Measurements from ENCODE around the gene IGF2BP2.

The IGF2BP2 gene

DNA sequence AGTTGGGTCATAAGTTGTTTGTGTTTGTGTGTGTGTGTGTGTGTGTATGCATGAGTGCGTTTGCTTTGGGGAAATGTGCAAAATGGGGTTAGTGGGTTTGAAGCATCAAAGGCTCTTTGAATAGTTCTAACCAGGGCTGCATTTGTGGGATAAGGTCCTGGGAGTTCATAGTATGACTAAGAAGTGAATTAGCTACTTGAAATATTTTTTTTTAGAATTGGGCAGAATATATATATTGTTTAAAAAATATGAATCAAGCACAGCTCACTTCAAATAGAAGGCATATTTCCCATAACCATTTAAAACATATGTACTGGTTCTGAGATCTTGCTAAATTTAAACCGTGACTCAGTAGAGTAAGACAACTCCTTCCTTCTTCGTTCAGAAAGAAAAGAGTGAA is 43.1 kb downstream of the IGF2BP2 start:
- Histone ChIP-seq H3F3A (ENCODE audit: insufficient read depth, low read length) (no peaks in the 10 kb centered on the region), H3K27me3 (replicated peaks; ENCODE audit: insufficient read depth, low read length) (no peaks in the 10 kb centered on the region), H3K9ac (ENCODE audit: low read length) (no peak overlapping the region), H3K27ac (ENCODE audit: low read length) (no peak overlapping the region), H4K20me1 (ENCODE audit: insufficient read depth, low read length) (no peaks in the 10 kb centered on the region), H3K4me3 (ENCODE audit: low read length) (no peak overlapping the region), H2AFZ (ENCODE audit: low read length) (no peak overlapping the region), H3K4me1 (ENCODE audit: low read length) (0 out of 2 replicates have a peak, but pooled peaks cover 7% of the 10 kb centered on the region), H3K9me2 (replicated peaks; ENCODE audit: insufficient read depth, low read length) (no peaks in the 10 kb centered on the region), H3K9me3 (replicated peaks; ENCODE audit: insufficient read depth, low read length) (no peaks in the 10 kb centered on the region), H3K4me2 (ENCODE audit: low read depth, low read length) (no peak overlapping the region), H3K36me3 (replicated peaks; ENCODE audit: insufficient read depth, low read length) (no peaks in the 10 kb centered on the region), H3K79me2 (ENCODE audit: low read length) (no peaks in the 10 kb centered on the region)
- TF ChIP-seq EZH2phosphoT487 (IDR thresholded peaks at IDR 0.05; ENCODE audit: low read length): no peak
- TF ChIP-seq EZH2 (optimal IDR thresholded peaks at IDR 0.05; ENCODE audit: low read depth, low read length): no peak
- TF ChIP-seq, protein P1, sequence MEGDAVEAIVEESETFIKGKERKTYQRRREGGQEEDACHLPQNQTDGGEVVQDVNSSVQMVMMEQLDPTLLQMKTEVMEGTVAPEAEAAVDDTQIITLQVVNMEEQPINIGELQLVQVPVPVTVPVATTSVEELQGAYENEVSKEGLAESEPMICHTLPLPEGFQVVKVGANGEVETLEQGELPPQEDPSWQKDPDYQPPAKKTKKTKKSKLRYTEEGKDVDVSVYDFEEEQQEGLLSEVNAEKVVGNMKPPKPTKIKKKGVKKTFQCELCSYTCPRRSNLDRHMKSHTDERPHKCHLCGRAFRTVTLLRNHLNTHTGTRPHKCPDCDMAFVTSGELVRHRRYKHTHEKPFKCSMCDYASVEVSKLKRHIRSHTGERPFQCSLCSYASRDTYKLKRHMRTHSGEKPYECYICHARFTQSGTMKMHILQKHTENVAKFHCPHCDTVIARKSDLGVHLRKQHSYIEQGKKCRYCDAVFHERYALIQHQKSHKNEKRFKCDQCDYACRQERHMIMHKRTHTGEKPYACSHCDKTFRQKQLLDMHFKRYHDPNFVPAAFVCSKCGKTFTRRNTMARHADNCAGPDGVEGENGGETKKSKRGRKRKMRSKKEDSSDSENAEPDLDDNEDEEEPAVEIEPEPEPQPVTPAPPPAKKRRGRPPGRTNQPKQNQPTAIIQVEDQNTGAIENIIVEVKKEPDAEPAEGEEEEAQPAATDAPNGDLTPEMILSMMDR (IDR thresholded peaks at IDR 0.05; ENCODE audit: low read length): no peak
- no peak for DNase-seq

DNA sequence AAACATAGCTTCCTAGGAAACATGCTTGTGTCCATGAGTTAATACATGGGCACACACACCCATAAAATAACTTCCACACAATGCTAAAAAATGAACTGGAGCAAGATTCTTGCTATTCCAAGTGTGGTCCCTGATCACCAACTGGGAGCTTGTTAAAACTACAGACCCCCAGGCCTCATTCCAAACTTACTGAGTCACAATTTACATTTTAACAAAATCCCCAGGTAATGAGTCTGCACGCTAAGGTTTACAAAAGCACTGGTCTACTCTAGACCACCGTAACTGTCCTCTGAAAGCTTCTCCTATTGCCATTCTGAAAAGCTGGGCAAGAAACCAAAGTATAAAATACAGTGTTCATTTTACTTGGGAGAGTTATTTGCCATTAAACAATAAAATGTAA is 45.4 kb downstream of the IGF2BP2 start:
- H3K27me3 ChIP-seq (replicated peaks; ENCODE audit: insufficient read depth, low read length): no peaks in the 10 kb centered on the region
- no peak for DNase-seq
- no peak overlapping the region for H3K27ac ChIP-seq (ENCODE audit: low read length)
- TF ChIP-seq, protein P1 (IDR thresholded peaks at IDR 0.05; ENCODE audit: low read length): no peak
- TF ChIP-seq EZH2phosphoT487 (IDR thresholded peaks at IDR 0.05; ENCODE audit: low read length) (no peak), EZH2 (optimal IDR thresholded peaks at IDR 0.05; ENCODE audit: low read depth, low read length) (no peak)
- H3K4me1 ChIP-seq (ENCODE audit: low read length): 0 out of 2 replicates have a peak, but pooled peaks cover 7% of the 10 kb centered on the region
- H3K79me2 ChIP-seq (ENCODE audit: low read length): no peaks in the 10 kb centered on the region
- no peaks in the 10 kb centered on the region for H3K36me3 ChIP-seq (replicated peaks; ENCODE audit: insufficient read depth, low read length)
- no peaks in the 10 kb centered on the region for H4K20me1 ChIP-seq (ENCODE audit: insufficient read depth, low read length)
- no peak overlapping the region for H3K4me3 ChIP-seq (ENCODE audit: low read length)
- no peak overlapping the region for H2AFZ ChIP-seq (ENCODE audit: low read length)
- H3K9me3 ChIP-seq (replicated peaks; ENCODE audit: insufficient read depth, low read length): no peaks in the 10 kb centered on the region
- H3K4me2 ChIP-seq (ENCODE audit: low read depth, low read length): no peak overlapping the region
- no peaks in the 10 kb centered on the region for H3K9me2 ChIP-seq (replicated peaks; ENCODE audit: insufficient read depth, low read length)
- no peaks in the 10 kb centered on the region for H3F3A ChIP-seq (ENCODE audit: insufficient read depth, low read length)
- H3K9ac ChIP-seq (ENCODE audit: low read length): no peak overlapping the region

DNA sequence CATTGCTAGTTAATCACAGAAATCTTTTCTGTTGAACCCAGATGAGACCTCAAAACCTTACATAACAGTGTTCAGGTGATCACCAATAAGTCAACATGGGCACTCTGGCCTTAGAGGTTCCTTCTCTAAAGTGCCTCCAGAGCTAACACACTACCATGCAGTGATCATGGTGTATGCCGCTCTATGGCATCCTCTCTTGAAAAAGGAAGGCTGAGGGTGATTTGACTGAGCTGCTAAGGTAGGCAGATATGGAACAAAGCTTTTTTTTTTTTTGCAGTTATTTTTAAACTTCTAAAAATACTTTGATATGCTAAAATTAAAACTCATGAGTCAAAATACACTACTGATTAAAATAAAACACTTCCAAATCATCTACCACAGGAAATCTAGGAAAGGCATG is 46.0 kb downstream of the IGF2BP2 start:
- H3K9ac ChIP-seq (ENCODE audit: low read length): no peak overlapping the region
- no peaks in the 10 kb centered on the region for H3K27me3 ChIP-seq (replicated peaks; ENCODE audit: insufficient read depth, low read length)
- DNase-seq: no peak
- H3F3A ChIP-seq (ENCODE audit: insufficient read depth, low read length): no peaks in the 10 kb centered on the region
- no peaks in the 10 kb centered on the region for H4K20me1 ChIP-seq (ENCODE audit: insufficient read depth, low read length)
- 0 out of 2 replicates have a peak, but pooled peaks cover 7% of the 10 kb centered on the region for H3K4me1 ChIP-seq (ENCODE audit: low read length)
- H3K9me2 ChIP-seq (replicated peaks; ENCODE audit: insufficient read depth, low read length): no peaks in the 10 kb centered on the region
- H3K27ac ChIP-seq (ENCODE audit: low read length): no peak overlapping the region
- no peaks in the 10 kb centered on the region for H3K79me2 ChIP-seq (ENCODE audit: low read length)
- TF ChIP-seq EZH2 (optimal IDR thresholded peaks at IDR 0.05; ENCODE audit: low read depth, low read length) (no peak), EZH2phosphoT487 (IDR thresholded peaks at IDR 0.05; ENCODE audit: low read length) (no peak)
- TF ChIP-seq, protein P1 (IDR thresholded peaks at IDR 0.05; ENCODE audit: low read length): no peak
- H3K4me2 ChIP-seq (ENCODE audit: low read depth, low read length): no peak overlapping the region
- no peak overlapping the region for H3K4me3 ChIP-seq (ENCODE audit: low read length)
- H2AFZ ChIP-seq (ENCODE audit: low read length): no peak overlapping the region
- H3K9me3 ChIP-seq (replicated peaks; ENCODE audit: insufficient read depth, low read length): no peaks in the 10 kb centered on the region
- H3K36me3 ChIP-seq (replicated peaks; ENCODE audit: insufficient read depth, low read length): no peaks in the 10 kb centered on the region

All from MM.1S (cell line).